GM12891 (cell line): ENCODE data around the gene ZGLP1.
"Not testable (repeated sequence)": the region's sequence is repeated elsewhere in the genome, so short reads cannot be mapped to it uniquely, and the experiment has no call there.

Experiments used
- PAX5 ChIP-seq: IDR thresholded peaks from 2 replicates; pipeline ENCODE4 v1.6.1; 2011; ENCODE audit warnings: low read length, moderate library complexity, mild to moderate bottlenecking; ENCODE audit not compliant: insufficient read depth, severe bottlenecking
- POLR2A ChIP-seq: IDR thresholded peaks from 2 replicates; pipeline ENCODE4 v1.6.1; 2011; ENCODE audit warnings: low read depth, low read length, control low read depth
- POLR2AphosphoS5 ChIP-seq: IDR thresholded peaks from 2 replicates; pipeline ENCODE4 v1.6.1; 2011; ENCODE audit warnings: low read depth, low read length, control low read depth
- POU2F2 ChIP-seq: IDR thresholded peaks from 2 replicates; pipeline ENCODE4 v1.6.1; 2011; ENCODE audit warnings: low read depth, mild to moderate bottlenecking, control low read depth, low read length, moderate library complexity
- SPI1 ChIP-seq: IDR thresholded peaks from 2 replicates; pipeline ENCODE4 v1.6.1; 2011; ENCODE audit warnings: low read depth, low read length, control low read depth
- TAF1 ChIP-seq: IDR thresholded peaks from 2 replicates; pipeline ENCODE4 v1.6.1; 2011; ENCODE audit warnings: low read depth, low read length, control low read depth

- not testable (repeated sequence) for TF ChIP-seq POLR2AphosphoS5, POLR2A, TAF1, SPI1, POU2F2, PAX5
These were observed 27.6 kb downstream of the ZGLP1 start for GRCh38 chr19:10282043-10282442.
